ENCODE data around the gene MTUS2. TPM values are rescaled to one million over a fixed set of nuclear protein-coding genes. Genes with fewer than 3 reads are reported as not detected.

Gene MTUS2
- total and polyA plus RNA-seq, 2 of the 8 experiments (the other 6 are each of a cell fraction or from before 2014, with no cell fraction given), result 0.18 to 0.80 TPM

DNA sequence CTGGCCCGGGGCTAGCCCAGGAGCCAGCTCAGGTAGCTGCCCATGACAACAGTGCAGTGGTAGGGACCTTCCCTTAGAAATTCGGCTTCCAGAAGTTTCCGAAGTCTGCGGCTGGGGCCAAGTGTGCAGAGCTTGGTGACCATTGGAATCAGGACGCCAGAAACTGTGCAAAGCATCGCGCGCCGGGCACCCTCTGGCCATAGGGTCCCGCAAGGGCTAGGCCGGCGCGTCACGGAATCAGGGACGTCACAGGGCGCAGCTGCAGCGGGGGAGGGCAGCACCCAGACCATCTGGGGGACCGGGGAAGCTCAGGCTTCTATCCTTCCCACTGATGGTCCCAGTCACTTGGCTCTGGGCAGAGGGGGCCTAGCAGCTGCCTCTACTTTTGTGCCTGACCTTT lies 219.1 kb downstream of the MTUS2 start (continued):
- TF ChIP-seq, protein P1, sequence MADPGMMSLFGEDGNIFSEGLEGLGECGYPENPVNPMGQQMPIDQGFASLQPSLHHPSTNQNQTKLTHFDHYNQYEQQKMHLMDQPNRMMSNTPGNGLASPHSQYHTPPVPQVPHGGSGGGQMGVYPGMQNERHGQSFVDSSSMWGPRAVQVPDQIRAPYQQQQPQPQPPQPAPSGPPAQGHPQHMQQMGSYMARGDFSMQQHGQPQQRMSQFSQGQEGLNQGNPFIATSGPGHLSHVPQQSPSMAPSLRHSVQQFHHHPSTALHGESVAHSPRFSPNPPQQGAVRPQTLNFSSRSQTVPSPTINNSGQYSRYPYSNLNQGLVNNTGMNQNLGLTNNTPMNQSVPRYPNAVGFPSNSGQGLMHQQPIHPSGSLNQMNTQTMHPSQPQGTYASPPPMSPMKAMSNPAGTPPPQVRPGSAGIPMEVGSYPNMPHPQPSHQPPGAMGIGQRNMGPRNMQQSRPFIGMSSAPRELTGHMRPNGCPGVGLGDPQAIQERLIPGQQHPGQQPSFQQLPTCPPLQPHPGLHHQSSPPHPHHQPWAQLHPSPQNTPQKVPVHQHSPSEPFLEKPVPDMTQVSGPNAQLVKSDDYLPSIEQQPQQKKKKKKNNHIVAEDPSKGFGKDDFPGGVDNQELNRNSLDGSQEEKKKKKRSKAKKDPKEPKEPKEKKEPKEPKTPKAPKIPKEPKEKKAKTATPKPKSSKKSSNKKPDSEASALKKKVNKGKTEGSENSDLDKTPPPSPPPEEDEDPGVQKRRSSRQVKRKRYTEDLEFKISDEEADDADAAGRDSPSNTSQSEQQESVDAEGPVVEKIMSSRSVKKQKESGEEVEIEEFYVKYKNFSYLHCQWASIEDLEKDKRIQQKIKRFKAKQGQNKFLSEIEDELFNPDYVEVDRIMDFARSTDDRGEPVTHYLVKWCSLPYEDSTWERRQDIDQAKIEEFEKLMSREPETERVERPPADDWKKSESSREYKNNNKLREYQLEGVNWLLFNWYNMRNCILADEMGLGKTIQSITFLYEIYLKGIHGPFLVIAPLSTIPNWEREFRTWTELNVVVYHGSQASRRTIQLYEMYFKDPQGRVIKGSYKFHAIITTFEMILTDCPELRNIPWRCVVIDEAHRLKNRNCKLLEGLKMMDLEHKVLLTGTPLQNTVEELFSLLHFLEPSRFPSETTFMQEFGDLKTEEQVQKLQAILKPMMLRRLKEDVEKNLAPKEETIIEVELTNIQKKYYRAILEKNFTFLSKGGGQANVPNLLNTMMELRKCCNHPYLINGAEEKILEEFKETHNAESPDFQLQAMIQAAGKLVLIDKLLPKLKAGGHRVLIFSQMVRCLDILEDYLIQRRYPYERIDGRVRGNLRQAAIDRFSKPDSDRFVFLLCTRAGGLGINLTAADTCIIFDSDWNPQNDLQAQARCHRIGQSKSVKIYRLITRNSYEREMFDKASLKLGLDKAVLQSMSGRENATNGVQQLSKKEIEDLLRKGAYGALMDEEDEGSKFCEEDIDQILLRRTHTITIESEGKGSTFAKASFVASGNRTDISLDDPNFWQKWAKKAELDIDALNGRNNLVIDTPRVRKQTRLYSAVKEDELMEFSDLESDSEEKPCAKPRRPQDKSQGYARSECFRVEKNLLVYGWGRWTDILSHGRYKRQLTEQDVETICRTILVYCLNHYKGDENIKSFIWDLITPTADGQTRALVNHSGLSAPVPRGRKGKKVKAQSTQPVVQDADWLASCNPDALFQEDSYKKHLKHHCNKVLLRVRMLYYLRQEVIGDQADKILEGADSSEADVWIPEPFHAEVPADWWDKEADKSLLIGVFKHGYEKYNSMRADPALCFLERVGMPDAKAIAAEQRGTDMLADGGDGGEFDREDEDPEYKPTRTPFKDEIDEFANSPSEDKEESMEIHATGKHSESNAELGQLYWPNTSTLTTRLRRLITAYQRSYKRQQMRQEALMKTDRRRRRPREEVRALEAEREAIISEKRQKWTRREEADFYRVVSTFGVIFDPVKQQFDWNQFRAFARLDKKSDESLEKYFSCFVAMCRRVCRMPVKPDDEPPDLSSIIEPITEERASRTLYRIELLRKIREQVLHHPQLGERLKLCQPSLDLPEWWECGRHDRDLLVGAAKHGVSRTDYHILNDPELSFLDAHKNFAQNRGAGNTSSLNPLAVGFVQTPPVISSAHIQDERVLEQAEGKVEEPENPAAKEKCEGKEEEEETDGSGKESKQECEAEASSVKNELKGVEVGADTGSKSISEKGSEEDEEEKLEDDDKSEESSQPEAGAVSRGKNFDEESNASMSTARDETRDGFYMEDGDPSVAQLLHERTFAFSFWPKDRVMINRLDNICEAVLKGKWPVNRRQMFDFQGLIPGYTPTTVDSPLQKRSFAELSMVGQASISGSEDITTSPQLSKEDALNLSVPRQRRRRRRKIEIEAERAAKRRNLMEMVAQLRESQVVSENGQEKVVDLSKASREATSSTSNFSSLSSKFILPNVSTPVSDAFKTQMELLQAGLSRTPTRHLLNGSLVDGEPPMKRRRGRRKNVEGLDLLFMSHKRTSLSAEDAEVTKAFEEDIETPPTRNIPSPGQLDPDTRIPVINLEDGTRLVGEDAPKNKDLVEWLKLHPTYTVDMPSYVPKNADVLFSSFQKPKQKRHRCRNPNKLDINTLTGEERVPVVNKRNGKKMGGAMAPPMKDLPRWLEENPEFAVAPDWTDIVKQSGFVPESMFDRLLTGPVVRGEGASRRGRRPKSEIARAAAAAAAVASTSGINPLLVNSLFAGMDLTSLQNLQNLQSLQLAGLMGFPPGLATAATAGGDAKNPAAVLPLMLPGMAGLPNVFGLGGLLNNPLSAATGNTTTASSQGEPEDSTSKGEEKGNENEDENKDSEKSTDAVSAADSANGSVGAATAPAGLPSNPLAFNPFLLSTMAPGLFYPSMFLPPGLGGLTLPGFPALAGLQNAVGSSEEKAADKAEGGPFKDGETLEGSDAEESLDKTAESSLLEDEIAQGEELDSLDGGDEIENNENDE (IDR thresholded peaks at IDR 0.05; ENCODE audit: insufficient replicate concordance, low read length), result no peak
- no peak for TF ChIP-seq KDM1A (IDR thresholded peaks at IDR 0.05; ENCODE audit: borderline replicate concordance, low read length)
- no peak for TF ChIP-seq NRF1 (IDR thresholded peaks at IDR 0.05; ENCODE audit: low read depth, low read length)
- no peak for TF ChIP-seq EZH2 (IDR thresholded peaks at IDR 0.05; ENCODE audit: low read depth, low read length, severe bottlenecking)
- TF ChIP-seq E2F6 (IDR thresholded peaks at IDR 0.05), result no peak
- no peak for TF ChIP-seq SIN3A (conservative IDR thresholded peaks at IDR 0.05 in 1 of 2, IDR thresholded peaks at IDR 0.05 in 1 of 2; ENCODE audit: low read depth in 1 of 2, low read length in 2 of 2)
- no peak for TF ChIP-seq EP300 (IDR thresholded peaks at IDR 0.05; ENCODE audit: borderline replicate concordance in 1 of 2, low read depth in 2 of 2, low read length in 2 of 2)
- no peak for TF ChIP-seq USF2 (IDR thresholded peaks at IDR 0.05; ENCODE audit: low read length)
